ENCODE measurements around the gene SNRPB. TPM values are rescaled to one million over a fixed set of nuclear protein-coding genes. Genes with fewer than 3 reads are reported as not detected.

SNRPB gene
- total and polyA plus RNA-seq, 8 donors: 18.4 to 87.2 (median 48.1) TPM

DNA sequence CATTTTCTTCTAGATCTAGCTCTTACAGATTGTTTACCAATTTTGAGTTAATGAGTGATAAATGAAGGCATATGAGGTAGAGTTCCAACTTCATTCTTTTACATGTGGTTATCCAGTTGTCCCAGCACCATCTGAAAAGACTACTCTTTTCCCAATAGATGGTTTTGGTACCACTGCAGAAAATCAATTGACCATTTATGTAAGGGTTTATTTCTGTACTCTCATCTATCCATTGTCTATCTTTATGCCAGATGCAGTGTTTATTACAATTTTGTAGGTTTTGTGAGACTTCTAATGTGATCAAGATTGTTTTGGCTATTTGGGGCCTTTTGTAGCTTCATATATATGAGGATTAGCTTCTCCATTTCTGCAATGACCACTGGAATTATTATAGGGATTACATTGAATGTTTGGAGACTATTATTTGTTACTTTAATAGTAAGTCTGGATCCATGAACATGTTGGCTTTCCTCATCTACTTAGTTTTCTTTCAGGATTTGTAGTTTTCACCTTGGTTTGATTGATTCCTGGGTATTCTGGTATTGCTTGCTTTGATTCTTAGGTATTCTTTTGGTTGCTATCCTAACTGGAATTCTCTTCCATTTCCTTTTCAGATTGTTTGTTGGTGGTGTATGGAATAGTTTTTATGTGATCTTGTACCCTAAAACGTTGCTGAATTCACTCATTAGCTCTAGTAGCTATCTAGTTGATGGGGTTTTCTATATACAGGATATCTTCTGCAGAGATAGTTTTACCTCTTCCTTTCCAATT, 10.4 kb downstream of the SNRPB start:
- TF ChIP-seq, protein P1, sequence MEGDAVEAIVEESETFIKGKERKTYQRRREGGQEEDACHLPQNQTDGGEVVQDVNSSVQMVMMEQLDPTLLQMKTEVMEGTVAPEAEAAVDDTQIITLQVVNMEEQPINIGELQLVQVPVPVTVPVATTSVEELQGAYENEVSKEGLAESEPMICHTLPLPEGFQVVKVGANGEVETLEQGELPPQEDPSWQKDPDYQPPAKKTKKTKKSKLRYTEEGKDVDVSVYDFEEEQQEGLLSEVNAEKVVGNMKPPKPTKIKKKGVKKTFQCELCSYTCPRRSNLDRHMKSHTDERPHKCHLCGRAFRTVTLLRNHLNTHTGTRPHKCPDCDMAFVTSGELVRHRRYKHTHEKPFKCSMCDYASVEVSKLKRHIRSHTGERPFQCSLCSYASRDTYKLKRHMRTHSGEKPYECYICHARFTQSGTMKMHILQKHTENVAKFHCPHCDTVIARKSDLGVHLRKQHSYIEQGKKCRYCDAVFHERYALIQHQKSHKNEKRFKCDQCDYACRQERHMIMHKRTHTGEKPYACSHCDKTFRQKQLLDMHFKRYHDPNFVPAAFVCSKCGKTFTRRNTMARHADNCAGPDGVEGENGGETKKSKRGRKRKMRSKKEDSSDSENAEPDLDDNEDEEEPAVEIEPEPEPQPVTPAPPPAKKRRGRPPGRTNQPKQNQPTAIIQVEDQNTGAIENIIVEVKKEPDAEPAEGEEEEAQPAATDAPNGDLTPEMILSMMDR (IDR thresholded peaks at IDR 0.05): no peak
- 41 to 59% methylated on average over 1 of the region's 1 CpG for WGBS, 2 donors
- Histone ChIP-seq H3K9me3 (no peaks in the 10 kb centered on the region), H3K4me1 (no peaks in the 10 kb centered on the region), H3K4me3 (no peak overlapping the region), H3K36me3 (peaks cover 17 to 53% (median 39%) of the 10 kb centered on the region in 3 donors), H3K27me3 (no peaks in the 10 kb centered on the region), H3K27ac (no peak overlapping the region)
- ATAC-seq (no peak), FAIRE-seq (no peak), DNase-seq (no peak)
- intact Hi-C loops (cut with DNase I): loop anchor here in 1 of 3 donors (10.0 kb wide), 1 partner anchor 255 kb away; no protein-coding TSS in a partner anchor

DNA sequence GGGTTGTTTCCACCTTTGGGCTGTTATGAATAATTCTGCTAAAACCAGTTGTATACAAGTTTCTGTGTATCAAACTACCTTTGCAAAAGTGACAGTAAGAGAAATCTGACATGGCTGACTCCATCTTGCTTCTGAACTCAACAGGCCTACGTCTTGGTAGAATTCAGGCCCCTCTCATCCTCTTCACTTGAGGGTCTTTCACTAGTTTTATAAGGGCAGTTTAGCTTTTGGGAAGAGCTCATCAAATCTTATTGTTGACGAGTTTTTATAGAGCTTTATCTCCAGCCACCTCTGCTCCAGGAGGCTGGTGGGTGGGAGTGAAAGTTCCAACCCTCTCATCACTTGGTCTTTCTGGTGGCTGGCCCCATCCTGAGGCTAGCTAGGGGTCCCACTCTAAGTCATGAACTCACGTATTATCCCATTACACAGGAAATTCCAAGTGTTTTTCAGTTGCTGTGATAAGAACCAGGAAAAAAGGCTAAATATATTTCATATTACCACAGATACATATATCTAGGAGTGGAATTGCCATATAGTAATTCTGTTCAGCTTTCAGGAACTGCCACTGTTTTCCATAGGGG, 11.6 kb downstream of the SNRPB start:
- 89 to 92% methylated on average over 3 of the region's 3 CpGs for WGBS, 2 donors
- peaks cover 7 to 42% (median 28%) of the 10 kb centered on the region in 3 donors for H3K36me3 ChIP-seq

DNA sequence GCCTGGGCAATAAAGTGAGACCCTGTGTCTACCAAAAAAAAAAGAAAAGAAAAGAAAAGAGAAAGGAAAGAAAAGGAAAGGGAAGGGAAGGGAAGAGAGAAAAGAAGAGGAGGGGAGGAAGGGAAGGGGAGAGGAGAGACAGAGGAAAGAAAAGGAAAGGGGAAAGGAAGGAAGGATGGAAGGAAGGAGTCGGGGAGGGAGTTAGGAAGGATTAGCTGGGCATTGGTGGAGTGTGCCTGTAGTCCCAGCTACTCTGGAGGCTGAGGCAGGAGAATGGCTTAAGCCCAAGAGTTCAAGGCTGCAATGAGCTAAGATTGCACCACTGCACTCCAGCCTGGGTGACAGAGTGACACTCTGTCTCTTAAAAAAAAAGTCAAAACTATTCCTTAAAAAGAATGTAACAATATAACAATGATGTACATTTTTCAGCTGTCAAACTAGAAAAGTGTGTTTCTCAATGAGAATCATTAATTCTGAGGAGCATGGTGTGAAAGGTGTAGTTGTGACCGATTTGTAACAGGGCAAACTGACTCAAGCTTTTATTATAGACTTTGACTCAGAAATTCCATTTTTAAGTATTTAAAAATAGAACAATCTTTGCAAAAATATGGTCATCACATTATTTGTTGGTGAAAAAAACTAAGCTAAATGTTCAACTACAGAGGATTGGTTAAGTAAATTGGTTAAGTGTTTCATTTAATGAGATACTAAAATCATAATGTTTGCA, 14.7 kb downstream of the SNRPB start:
- ATAC-seq (no peak), DNase-seq (no peak), FAIRE-seq (no peak)
- Histone ChIP-seq H3K36me3 (peaks cover 0 to 11% (median 4%) of the 10 kb centered on the region in 3 donors), H3K4me3 (no peak overlapping the region), H3K4me1 (no peaks in the 10 kb centered on the region), H3K27me3 (no peaks in the 10 kb centered on the region), H3K27ac (no peak overlapping the region), H3K9me3 (no peaks in the 10 kb centered on the region)
- WGBS, 2 donors: 74 to 87% methylated on average over 2 of the region's 2 CpGs
- intact Hi-C loops (cut with DNase I): loop anchor here in 1 of 3 donors (10.0 kb wide), 1 partner anchor 251 kb away; no protein-coding TSS in a partner anchor
- TF ChIP-seq, protein P1 (IDR thresholded peaks at IDR 0.05): no peak

More for the DNA sequence above, 11.6 kb downstream of the SNRPB start:
- intact Hi-C loops (cut with DNase I): loop anchor here in 1 of 3 donors (10.0 kb wide), 1 partner anchor 254 kb away; no protein-coding TSS in a partner anchor
- Histone ChIP-seq H3K27me3 (no peaks in the 10 kb centered on the region), H3K27ac (no peak overlapping the region), H3K4me3 (no peak overlapping the region), H3K9me3 (no peaks in the 10 kb centered on the region), H3K4me1 (no peaks in the 10 kb centered on the region)
- FAIRE-seq: no peak
- no peak for DNase-seq
- ATAC-seq: no peak
- TF ChIP-seq, protein P1 (IDR thresholded peaks at IDR 0.05): no peak

DNA sequence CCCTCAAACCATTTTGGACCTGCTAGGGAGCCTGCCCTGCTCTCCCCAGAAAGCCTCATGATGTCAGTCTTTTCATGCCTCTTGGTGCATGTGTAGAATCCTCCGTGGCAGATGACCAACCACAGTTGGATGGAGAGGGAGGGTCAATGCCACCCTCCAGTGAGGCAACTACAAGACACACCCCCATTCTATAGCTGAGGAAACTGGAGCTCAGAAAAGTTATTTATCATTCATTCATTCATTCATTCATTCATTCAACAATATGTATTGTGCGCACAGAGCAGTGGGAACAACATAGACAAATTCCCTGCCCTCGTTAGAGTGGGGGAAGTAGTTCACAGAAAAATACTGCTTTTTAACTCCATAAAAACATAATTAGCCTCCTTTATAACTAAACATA, 16.8 kb downstream of the SNRPB start:
- H3K9me3 ChIP-seq: no peaks in the 10 kb centered on the region
- 84 to 88% methylated on average over 3 of the region's 3 CpGs for WGBS, 2 donors
- intact Hi-C loops (cut with DNase I): loop anchor here in 2 of 3 donors (5.0 to 10.0 kb wide), 2 partner anchors 246 to 249 kb away; no protein-coding TSS in a partner anchor
- FAIRE-seq (no peak), DNase-seq (no peak), ATAC-seq (no peak)
- no peaks in the 10 kb centered on the region for H3K36me3 ChIP-seq
- TF ChIP-seq, protein P1 (IDR thresholded peaks at IDR 0.05): no peak
- H3K27me3 ChIP-seq: no peaks in the 10 kb centered on the region
- H3K4me3 ChIP-seq: no peak overlapping the region
- H3K27ac ChIP-seq: no peak overlapping the region
- H3K4me1 ChIP-seq: no peaks in the 10 kb centered on the region

Measured in pancreas (tissue), 10 donors.